Glomerular visceral epithelial cell (primary cell): Measurements from ENCODE around the gene PLEKHA3.
"Not testable (repeated sequence)": the region's sequence is repeated elsewhere in the genome, so short reads cannot be mapped to it uniquely, and the experiment has no call there.

ENCODE experiments used
- DNase-seq: peaks from one replicate; pipeline ENCODE4 v3.0.0-alpha.2; 2016; ENCODE audit errors: extremely low spot score

Gene PLEKHA3

DNA sequence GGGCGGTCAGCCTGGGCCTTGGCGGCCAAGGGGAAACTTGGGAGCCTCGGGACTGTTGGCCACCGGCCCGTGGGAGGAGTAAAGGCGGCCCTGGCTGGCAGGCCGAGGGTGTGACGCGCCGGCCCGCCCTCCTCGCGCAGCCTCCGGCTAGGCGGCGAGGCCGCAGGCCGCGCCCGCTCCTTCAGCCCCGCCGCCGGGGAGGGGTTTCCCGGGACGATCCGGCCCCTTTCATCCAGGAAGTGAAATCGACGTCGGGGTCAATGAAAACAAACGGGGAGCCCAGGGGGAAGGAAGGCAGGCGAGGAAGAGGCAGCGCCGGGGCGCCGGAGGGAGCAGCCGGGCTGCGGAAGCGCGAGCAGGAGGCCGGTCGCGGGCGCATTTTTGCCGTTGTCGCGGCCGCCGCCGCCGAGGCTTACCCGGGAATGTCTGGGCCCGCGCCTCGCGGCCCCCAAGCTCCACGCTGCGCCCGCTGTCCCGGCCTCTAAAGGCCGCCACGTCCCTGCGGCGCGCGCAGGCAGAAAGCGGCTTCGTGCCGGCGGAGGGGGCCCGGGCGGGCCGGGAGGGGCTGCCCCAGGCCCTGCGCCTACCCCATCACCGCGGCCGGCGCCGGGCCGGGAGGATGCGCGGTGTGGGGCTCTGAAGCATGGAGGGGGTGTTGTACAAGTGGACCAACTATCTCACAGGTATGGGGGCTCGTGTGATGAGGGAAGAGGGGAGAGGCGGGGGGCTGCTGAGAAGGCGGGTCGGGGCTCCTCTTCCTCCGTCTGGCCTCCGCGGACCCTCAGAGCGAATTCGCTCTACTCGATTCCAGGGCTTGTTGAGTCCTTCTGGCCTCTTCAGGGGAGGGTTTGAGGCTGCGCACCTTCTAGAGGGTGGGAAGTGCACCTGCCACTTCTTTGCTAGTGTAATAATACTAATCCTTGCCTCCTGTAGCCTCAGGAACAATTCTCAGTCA, at the start of gene PLEKHA3:
Gene PLEKHA3, plus strand, starts transcription at position 231 of the 955 bp plus-strand sequence. Its CDS starts 413 bp downstream, at position 644.
- DNase-seq = peak; percentile 98

DNA sequence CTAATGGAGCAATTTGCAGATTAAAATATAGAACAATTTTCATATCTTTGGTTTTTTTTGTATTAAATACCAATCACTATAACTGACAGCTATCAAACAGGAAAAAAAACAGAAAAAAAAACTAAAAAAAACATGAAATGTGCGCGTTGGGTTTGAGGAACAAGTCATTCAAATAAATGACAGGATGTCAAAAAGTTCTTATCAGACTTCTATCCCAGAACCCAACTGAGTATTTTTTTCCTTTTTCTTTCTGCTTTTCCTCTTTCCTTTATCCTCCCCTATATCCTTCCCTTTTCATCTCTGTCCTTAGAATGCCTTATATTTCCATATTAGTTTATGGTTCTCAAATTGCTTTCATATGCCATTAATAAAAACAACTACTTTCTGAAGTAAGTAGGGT, 43.6 kb upstream of the PLEKHA3 start:
- no peak for DNase-seq

DNA sequence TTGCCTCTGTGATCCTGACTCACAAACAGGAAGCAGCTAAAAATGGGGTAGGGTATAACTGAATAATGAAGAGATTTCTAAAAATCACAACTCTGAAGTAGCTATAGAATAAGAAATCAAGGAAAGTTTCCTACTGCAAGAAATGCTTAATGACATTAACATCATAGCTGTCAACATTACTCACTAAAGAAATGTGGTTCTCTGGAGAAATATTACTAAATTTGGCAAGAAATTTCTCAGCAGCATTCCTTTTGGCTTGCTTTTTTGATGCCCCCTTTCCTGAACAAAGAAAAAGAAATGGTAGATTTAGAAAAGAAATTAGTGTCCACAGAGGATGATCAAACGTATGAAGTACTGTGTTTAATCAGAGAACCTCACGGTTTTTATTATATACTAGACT, 38.8 kb upstream of the PLEKHA3 start:
- DNase-seq = no peak

DNA sequence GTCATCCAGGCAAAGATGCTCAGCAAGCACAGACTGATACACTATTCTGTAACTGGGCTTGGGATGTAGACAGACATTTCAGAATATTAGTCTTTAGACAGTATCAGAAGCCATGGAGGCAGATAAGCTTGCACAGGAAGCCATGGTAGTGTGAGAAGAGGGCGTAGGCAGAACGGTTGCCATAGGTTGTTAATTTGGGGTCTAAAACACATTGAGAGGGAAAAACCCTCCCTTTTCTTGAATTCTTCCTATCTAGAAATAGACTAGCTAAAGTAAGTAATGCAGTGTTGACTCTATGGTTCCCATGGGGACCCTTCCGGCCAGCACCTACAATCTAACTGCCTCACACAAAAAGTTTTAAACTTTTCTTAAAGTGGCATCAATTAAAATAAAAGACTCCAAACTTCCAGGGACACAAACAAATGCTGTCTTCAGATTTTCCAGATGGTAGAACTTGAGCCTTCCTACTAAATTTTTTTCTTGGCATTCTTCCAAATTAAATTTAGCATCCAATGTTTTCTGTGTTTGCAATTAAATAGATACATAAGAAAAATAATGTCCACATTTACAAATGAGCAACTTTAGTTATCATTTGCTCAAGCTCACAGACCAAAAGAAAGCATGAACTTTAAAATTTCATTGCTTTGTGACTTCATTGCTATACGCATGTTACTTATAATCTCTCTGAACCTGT, 31.1 kb upstream of the PLEKHA3 start:
- DNase-seq = no peak

DNA sequence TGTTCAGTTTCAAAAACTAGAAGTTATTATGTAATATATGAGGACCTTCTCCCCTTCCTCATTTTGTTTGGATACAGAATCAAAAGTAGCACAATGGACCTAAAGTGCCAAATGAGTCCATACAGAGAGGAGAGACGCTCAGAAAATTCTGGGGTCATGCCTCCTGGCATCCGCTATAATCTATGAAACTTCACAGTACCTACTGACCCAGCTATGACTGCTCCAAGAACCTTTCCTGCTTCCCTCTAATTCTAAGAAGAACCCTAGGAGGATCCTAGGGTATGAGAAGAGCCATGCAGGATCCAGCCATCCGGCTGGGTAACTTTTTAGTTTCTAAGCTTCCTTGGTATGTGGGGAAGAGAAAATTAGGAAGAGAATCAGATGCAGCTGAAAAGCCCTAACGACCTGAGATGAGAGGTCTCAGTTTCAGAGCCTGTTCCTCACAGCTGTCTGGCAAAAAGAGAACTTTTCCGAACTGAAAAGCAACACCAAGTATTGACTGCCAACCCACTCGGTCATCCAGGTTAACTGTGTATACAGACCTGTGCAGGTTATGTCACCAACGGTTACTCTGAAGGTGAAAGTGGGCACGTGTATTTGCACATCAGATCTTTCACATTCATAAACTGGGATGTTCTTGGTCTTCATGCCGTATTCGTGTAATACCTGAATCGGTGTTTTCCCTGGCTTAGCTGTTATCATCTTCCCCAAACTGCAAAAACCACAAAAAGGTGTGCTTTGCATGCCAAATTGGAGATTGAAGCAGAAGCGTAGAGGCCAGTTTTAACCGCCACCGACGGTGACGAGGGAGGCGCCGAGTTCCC, 30.3 kb upstream of the PLEKHA3 start:
- no peak for DNase-seq

DNA sequence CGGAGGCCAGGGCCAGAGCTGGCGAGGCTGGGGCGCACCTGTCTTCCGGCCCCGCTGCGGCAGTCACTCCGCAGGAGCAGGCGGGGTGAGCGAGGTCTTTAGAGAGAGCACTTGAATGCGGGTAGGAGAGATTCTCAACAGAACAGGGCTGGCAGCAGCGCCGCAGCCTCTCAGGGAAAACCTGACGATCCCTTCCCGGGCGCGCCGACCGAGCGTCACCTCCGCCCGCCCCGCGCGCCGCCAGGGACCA, 29.8 kb upstream of the PLEKHA3 start:
- DNase-seq = no peak

DNA sequence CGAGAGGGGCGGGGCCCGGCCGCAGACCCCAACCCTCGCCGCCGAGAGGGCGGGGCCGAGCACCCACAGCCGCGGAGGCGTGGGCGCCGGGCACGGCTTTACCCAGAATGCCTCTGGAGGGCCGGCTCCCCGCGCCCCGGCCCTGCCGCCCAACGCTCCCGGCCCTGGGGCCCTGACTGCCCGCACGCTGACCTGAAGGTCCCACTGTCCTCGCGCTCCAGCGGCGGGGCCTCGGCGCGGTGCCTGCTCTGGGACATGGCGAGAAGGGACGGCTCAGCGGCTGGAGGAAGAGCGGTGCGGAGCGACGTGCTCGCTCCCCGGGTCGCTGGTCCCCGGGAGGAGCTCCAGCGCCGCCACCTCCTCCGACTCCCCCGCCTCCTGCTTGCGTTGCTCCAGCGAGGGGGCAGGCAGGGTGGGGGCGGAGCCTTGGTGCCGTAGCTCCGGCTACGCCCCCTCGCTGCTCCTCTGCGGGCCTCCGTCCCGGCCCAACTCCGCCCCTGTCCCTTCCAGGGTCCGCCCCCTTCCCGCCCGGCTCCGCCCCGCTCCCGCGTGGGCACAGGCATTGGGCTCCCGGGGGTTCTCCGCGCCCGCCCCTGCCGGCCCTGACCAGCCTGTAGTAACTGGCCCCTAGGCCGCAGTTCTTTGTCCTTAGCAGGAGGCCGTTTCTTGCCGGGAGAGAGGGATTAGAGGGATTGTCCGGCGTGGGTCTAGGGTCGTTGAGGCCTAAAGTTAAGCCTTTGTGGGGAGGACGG, 29.3 kb upstream of the PLEKHA3 start, which contains the start of the genes PJVK and PRKRA:
Gene PJVK, plus strand, starts transcription at position 605 of the 752 bp plus-strand sequence. CDS start 2,032 bp downstream, outside the sequence.
Gene PRKRA, minus strand, starts transcription at position 402 of the 752 bp plus-strand sequence. Its CDS starts 145 bp downstream, at position 257.
- DNase-seq = peak; percentile 99

DNA sequence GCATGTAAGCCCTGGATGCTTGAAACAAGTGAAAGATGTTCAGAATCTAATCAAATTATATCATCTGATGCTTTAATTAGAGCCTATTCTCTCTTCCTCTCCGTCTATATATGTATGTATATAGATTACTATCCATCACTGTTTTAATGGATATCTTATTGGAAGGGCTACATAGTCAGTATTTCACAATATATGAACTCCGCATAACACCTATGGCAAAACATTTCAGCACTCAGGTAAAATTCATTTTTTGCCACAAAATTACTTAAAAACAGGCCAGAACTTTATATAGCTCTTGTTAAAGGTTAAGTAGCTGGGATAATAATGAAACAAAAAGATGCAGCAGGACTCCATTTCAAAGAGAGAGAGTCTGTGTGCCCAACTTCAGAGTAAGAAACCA, 27.9 kb upstream of the PLEKHA3 start:
- no peak for DNase-seq

DNA sequence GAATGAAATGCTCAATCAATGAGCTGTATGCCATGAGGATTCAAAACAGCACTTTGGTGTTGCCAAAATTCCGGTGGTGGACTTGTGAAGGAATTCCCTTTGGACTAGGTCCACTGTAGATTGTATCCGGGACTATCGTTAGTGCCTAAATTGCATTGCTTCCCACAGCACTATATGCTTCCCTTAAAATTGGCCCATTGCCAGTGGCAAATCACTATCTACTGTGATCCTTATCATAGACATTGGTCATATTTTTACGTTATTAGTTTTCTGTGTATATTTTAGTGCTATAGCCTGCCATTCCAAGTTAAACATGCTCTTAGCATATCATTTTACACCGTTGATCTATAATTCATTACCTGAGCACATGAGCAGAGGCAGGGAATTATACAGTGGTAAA, 27.4 kb upstream of the PLEKHA3 start:
- no peak for DNase-seq

DNA sequence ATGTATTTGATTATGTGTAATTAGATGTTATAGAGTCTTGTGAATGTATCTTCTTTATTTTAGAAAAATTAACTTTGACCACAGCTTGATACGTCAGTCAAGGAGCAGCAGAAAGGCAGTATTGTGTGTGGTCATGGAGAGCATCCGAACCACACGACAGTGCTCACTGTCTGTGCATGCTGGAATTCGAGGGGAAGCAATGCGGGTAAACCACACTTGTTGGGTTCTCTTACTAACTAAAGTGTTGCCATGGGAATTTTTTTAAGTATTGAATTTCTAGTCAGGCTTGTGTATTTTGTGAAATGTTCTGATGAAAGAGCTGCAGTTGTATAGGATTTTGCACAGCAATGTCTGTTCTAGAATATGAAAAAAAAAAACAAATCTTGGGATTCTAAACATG, 24.3 kb upstream of the PLEKHA3 start:
- peak; percentile 80 for DNase-seq

DNA sequence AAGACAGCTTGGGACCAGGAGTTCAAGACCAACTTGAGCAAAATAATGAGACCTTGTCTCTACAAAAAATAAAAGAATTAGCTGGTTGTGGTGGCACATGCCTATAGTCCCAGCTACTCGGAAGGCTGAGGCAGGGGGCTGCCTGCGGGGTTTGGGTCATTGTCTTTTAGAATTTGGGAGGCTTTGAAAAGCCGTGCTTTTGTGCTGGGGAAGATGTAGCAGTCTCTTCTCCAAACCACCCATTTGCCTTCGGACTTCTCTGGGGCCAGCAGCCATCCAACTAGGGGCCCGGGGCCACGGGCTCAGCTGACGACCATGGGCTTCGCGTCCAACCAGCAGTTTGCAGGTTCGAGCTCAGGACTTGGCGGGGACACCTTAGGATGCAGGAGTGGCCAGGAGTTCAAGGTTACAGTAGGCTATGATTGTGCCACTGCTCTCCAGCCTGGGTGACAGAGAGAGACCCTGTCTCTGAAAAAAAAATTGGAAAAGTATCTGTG, 22.8 kb upstream of the PLEKHA3 start:
- no peak for DNase-seq

DNA sequence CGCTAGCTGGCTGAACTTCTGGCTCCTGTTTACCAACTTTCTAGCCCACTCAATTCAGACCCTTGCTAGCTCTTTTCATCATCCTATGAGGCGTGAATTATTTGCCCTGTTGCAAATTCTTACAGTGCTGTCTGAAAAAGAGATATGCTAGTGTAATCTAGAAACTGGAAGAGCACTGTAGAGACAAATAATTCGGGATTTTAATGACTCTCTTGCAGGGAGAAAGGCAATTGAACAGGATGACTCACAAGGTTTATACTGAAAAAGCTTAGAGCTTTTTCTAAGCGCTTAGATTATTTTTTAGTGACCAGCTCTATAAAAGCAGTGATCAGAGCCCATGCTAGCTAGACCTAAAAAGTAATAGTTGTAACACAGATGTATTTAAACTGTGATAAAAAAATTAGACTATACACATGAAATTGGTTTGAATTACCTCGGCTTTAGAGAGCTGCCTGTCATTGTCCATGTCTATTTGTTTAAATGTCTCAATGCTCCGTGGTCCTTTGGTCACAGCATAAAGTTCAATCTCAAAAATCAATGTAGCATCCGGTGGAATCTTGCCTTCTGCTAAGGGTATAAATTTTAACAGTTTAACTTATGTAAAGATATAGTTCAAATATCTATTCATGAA, 10.9 kb upstream of the PLEKHA3 start:
- no peak for DNase-seq

DNA sequence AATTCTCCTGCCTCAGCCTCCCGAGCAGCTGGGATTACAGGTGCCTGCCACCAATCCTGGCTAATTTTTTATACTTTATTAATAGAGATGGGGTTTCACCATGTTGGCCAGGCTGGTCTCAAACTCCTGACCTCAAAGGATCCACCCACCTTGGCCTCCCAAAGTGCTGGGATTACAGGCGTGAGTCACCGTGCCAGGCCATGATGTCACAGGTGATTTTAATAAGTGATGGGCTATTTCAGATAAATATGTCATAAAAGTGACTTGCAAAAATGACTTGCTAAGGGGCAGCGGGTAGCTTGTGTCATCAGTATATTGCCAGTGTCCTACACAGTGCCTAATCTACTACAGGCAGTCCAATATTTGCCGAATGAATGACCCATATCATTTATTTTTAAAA, 8.9 kb upstream of the PLEKHA3 start:
- not testable (repeated sequence) for DNase-seq

DNA sequence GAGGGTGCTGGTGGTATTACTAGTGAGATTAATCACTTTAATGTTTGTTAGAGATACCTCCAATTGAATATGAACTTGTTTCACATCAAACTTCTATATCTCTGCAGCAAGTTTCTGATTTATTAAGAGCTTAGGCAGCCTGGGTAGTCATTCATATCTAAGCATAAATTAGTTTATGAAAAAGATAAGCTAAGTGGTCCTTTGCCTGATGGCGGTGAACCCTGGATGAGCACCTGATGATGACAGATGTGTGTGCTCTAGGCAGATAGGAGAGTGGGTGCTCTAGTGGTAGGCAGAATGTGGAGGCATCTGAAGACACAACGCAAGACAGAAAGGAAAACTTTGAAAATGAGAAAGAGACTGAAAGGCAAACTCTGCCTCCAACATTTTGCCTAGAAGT, 6.9 kb upstream of the PLEKHA3 start:
- DNase-seq = no peak

DNA sequence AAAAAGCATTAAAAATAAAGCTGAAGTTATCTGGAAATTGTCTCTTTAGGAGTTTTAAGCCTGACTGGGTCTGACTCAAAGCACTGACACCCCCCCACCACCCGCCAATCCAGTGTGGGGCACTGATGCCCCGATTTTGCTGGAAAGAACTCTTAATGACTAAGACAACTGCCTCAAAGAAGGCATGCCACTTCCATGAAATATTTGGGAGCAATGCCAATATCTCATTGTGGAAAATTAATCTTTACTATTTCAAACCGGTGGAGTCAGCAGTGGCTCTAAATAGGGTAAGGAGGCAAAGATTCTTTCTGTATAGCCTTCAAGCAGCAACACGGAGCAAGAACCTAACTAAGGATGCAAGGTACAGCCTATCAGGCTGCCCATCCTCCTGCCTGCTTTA, 6.3 kb upstream of the PLEKHA3 start:
- DNase-seq = peak; percentile 71

DNA sequence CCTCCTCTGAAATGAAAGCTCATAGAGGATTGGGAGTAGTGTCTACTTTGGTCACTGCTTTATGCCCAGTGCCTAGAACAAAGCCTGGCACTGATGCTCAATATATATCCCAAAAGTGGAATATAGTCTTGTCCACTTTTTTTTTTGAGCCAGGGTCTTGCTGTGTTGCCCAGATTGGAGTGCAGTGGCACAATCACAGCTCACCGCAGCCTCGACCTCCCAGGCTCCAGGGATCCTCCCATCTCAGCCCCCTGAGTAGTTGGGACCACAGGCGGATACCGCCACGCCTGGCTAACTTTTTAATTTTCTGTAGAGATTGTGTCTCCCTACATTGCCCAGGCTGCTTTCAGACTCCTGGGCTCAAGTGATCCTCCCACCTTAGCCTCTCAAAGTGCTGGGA, 5.7 kb upstream of the PLEKHA3 start:
- DNase-seq = no peak

DNA sequence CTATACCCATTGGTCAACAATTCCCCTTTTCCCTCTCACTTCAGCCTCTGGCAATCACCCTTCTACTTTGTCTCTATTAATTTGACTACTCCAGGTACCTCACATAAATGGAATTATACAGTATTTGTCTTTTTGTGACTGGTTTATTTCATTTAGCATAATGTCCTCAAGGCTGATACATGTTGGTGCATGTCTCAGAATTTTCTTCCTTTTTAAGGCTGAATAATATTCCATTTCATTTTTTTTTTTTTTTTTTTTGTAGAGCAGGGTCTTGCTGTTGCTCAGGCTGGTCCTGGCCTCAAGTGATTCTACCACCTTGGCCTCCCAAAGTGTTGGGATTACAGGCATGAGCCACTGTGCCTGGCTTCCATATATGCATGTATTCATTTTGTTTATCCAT, 3.8 kb upstream of the PLEKHA3 start:
- no peak for DNase-seq

DNA sequence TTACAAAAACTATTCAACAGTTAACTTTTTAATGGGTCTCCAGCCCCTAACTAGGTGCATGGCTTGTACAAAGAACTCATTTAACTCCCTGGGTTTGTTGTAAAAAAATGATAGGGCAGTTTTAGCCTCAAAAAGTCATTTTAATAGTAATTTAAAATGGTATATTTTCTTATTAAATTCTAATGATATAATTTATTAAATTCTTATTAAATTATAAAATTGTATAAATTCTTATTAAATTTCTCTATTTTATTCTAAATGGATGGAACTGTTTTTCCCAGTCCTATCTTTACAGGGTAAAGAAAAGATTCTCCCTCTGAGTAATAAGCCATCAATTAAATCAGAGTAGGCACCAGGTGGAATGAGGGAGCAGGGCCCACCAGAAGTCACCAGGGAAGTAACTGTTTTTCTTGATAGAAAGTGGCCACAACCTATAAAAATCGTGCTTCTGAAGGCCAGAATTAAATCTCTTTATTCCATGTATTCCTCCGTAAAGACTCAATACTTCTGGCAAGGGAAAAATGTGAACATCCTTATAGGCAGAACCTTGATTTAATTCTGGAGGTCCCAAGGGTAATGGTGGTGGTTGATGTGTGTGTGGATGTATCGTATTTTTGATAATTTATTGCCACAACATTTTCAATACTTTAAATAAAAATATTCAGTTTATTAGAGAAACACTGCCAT, 2.7 kb upstream of the PLEKHA3 start:
- peak; percentile 6 for DNase-seq

DNA sequence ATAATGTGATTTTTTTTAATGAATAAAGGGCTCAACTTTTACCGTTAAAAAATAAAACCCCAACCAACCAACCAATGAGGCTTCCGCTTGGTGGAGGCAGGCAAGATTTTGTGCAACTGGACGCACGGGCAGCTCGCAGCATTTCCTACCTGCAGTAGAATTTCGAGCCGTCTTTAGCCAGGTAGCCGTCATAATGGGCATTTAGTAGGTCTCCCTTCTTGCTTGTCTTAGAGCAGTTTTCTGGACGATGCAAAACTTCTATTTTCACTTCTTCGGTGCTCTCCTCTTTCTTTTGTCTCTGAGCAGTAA, 2.2 kb upstream of the PLEKHA3 start:
- DNase-seq = no peak
